GM19025 (cell line): ENCODE results near the gene GALNT10.
A peak's percentile ranks its signal among the peaks of the same experiment; 100 is the strongest.
"Not testable (repeated sequence)": the region's sequence is repeated elsewhere in the genome, so short reads cannot be mapped to it uniquely, and the experiment has no call there.

Experiments
- ATAC-seq: cut with Tn5 transposase; IDR thresholded peaks from one replicate; pipeline ENCODE4 v1.9.1; 2021; ENCODE audit warnings: mild to moderate bottlenecking, low read depth, moderate library complexity; ENCODE audit not compliant: unreplicated experiment

GALNT10 gene, protein sequence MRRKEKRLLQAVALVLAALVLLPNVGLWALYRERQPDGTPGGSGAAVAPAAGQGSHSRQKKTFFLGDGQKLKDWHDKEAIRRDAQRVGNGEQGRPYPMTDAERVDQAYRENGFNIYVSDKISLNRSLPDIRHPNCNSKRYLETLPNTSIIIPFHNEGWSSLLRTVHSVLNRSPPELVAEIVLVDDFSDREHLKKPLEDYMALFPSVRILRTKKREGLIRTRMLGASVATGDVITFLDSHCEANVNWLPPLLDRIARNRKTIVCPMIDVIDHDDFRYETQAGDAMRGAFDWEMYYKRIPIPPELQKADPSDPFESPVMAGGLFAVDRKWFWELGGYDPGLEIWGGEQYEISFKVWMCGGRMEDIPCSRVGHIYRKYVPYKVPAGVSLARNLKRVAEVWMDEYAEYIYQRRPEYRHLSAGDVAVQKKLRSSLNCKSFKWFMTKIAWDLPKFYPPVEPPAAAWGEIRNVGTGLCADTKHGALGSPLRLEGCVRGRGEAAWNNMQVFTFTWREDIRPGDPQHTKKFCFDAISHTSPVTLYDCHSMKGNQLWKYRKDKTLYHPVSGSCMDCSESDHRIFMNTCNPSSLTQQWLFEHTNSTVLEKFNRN

DNA sequence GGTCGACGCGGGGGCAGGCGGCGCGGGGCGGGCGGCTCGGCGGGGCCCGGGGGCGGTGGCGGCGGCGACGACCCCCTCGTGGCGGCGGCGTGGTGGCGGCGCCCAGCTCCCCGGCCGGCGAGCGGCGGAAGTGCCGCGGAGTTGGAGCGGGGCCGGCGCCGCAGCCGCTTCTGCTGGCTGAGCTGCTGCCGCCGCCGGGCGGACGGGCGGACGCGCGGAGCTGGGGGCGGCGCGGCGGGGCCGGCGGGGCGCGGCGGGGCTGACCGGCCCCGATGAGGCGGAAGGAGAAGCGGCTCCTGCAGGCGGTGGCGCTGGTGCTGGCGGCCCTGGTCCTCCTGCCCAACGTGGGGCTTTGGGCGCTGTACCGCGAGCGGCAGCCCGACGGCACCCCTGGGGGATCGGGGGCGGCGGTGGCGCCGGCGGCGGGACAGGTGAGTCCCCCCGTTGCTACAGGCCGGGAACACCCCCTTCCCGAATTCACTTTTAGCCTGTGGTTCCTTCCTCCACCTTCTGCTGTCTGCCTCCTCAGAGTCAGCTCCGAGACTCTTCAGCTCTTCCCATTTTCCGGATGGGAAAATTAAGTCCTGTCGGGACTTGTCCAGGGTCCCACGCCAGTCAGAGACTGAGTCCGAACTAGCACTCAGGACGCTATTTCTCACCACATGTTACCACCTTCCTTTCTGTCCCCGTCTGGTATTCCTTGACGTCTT is at the start of gene GALNT10:
Gene GALNT10, plus strand, starts transcription at position 139 of the 710 bp plus-strand sequence. Its CDS starts 134 bp downstream, at position 273.
- peak; percentile 70 for ATAC-seq

DNA sequence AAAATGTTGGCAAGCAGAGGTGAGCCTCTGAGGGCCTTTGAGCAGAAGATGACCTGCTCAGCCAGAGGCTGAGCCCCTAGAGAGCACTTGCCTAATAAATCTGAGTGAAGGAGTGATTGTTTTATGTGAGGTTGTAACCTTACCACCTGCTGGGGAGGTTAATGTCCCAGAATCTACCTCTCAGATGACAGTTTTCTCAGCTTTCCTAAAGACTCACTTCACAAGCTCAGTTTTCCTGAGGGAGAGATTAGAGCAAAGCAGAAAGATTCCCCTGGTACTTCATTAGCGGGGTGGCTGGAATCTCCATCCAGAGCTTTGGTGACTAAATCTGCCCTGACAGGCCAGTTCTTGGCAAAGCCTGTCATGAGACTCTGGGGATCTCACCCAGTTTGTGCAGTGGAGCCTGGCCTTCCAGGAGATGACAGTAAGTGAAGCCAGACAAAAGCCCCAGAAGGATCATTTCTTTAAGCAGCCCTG is 48.8 kb upstream of the GALNT10 start:
- no peak for ATAC-seq

DNA sequence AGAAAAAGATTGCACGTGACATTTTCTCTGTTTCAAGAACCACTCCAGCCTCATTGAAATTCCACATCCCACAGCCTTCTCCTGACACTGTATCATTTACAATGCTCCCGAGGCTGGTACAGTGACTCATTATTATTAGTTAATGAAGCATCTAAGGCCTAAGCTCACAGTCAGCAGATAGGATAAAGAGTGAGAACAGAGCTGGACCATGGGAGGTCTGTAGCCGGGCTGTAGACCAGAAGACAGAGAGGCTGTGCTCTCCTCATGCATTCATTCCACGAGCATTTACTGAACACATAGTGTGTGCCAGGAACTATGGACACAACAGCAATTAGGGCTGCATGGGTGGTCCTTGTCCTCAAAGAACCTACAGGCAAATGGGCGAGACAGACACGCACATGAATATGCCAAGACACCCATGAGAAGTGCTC is 47.3 kb upstream of the GALNT10 start:
- ATAC-seq: no peak

DNA sequence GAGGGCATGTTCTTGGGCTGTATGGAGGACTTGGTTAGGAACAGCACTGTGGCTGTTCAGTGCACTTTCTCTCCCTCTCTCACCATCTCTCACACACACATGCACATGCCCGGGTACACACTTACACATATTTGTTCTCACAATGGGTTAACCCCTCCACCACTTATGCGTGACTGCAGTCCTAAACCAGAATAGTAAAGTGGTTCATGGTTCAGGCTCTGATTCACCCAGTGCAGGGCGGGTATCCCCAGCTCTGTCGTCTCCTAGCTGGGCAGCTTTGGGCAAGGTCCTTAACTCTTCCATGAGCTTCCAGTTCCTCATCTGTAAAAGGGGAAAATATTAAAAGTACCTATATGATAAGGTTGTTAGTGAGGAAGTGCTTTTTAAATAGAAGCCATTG is 45.3 kb upstream of the GALNT10 start:
- no peak for ATAC-seq

DNA sequence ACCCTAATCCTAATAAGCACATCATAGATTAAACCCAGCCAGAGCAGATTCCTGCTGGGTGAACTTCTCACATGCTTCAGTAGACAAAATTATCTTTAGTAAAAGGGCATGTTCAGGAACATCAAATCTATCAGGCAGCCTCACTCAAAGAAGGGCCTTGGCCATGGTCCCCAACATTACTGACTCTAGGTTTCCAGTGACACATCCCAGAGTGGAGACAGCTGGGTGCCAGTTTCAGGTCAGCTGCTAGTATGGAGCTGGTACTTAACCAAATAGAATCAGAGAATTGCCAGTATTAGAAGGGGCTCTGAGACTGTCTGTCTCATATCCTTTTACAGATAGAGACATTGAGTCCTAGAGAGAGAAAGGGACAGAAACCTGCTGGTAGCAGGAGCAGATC is 44.1 kb upstream of the GALNT10 start:
- no peak for ATAC-seq

DNA sequence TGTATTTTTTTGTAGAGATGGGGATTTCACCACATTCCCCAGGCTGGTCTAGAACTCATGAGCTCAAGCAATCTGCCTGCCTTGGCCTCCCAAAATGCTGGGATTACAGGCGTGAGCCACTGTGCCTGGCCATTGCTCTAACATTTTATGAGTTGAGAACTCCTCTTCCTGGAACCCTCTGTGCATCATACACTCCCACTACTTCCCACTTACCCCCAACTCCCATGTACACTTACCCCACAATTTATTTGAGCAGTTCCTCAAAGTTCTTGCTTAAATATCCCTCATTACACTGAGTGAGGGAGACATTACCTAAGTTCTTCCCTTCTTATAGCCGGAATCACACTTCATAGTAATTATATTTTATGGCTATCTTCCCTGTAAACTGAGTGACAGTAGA is 42.9 kb upstream of the GALNT10 start:
- ATAC-seq: no peak

DNA sequence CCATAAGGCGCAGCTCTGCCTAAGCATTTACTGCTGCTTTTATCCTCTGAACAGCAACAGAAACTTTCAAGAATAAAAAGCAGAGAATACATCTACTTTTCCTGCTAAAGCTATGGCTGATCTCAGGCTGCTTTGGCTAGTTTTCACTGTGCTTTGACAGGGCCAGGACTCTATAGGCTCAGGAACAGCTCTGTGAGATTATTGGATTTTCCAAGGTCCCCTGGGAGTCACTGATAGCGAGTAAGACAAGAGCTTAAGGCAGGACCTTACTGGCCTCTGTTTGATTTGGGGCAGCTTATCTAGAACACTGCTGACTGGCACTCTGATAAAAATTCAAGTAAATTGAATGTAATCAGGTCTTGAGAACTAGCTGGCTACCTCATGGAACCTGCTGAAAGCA is 40.1 kb upstream of the GALNT10 start:
- not testable (repeated sequence) for ATAC-seq

DNA sequence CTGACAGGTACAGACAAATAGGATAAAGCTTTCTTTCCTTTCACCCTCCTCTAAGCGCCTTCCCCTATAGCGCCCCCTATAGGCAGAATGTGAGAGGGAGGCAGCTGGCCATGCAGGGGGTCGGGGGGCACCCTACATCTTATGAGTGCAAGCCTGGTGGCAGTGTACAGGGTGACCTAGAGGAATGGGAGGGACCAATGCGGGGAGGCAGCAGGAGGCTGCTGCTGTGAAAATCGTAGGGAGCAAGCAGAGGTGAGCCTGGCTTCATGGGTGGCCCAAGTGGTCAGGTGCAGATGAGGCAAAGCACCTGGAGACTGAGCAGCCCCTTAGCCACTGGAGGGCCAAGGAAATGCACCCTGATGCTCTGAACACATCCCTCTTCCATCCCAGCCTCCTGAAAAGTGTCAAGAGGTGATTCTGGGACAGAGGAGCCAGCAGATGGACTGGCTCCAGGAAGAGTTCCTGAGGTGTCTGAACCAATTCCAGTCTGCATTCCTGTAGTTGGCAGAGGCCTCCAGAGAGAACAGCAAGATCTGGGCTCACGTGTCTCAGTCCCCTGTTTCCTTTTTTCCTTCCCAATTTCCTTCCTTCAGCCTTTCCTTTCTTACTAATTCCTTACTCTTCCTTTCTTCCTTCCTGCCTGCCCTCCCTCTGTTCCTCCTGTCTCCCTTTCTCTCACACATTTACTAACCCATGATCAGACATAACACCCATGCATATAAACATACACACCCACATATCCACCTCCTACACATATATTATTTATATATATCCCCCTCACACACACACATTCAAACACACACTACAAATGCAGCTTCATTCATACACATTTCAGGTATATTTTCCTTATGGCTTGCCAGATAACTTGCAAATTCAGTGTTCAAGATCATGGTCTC is 32.8 kb upstream of the GALNT10 start:
- ATAC-seq: no peak

DNA sequence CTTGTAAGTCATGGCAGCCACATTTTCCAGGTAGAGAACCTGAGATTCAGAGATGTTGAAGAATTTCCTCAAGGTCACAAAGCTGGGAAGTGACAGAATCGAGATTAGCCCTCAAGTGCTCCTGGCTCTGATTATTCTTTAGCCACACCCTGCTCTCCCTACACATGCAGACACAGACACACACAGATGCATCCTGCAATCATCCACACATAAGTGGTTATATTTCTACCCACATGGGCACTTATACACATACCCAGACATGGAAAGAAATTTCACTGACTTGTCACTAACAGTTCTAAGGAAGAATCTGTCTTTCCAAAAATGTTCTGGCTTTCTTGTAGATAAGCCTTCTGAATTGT is 32.2 kb upstream of the GALNT10 start:
- ATAC-seq: no peak

DNA sequence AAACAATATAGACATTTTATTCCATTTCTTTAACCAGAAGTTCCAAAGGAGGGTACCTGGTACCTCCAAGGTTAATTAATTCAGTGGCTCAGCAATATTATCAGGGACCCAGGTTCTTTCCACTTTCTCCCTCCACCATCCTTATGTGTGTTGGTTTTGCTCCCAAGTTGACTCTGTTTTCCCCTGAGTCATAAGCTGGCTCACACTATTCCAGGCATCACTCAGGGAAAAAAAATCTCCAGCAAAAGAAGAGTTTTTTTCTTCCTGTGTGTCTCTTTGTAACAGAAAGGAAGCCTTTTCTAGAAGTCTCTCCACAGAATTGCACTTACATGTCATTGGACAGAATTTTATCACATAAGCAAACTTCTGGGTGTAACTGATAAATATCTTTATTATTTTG is 31.2 kb upstream of the GALNT10 start:
- ATAC-seq: no peak

DNA sequence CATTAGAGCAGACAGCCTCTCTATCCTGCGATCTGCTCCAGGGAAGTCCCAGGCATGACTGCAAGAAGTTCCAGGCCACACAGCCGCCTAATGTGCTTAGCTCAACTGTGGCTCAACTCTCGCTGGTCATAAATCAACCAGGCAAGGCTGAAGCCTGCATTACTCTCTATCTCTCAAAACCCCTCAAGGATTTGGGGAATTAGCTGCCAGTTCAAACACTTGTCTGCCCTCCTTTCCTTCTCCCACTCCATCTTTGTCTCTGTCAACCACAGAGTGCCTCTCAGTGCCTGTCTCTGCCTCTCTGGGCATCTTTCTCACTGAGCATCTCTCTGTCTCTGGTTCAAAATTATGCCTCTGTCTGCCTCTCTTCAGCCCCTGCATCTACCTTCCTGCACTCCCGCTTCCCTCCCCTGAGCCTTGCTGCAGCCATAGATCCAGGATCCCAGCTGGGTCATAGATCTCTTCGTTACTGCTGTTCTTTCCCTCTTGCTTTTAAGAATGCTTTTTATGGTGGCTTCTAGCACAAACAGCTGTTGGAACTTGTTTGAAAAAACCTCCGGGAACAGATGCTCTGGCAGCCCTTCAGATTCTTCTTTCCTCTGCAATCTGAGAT is 27.9 kb upstream of the GALNT10 start:
- no peak for ATAC-seq

DNA sequence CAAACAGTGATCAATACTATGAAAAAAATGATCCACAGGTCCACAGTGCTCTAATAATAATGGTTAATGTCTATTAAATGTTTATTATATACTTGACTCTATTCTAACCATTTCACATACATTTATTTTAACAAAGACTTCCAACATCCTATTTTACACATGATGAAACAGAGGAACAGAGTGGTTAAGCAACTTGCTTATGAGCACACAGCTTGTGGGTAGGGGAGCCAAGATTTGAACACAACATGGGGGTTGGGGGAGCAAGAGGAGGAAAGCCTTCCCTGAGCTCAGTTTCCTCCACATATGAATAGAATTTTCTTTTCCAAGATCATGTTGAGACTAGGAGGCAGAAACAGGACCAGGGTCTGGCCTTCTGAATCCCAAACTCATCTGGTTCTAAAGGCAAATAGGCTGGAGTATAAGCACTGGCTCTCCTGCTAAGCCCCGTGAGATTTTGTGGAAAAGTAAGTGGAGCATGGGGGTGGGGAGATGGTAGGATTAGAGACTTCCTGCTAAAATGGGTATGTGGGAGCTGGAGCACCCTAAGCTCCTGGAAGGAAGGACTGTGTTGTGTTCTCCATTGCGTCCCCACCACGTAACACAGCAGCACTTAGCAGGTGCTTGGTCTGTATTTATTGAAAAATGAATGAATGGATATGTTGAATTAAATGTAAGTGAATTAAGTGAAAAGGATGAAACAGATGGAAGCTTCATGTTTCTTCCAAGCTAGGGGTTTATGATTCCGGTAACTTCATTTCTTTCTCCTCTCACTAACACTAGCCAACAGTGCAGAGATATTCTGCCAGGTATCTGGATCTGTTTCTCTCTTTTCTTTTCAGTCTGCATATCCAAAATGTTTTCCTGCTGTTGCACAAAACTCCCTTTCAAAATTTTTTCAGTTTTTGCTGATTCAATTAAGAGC is 26.9 kb upstream of the GALNT10 start:
- no peak for ATAC-seq

DNA sequence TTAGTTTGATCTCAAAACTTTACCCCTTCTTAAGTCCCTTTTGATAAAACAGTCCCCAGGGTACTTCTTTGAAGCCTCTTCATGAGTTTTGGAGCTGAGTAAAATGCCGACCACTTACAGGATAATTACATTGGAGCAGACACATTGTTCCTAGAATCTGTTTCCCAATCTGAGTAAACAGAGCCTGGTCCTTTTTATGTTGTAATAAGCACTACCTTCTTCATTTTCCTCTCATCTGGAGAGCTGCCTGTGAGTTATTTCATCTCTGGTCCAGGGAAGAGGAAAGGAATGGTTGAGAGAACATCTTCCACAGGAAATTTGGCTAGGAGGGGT is 26.3 kb upstream of the GALNT10 start:
- no peak for ATAC-seq

DNA sequence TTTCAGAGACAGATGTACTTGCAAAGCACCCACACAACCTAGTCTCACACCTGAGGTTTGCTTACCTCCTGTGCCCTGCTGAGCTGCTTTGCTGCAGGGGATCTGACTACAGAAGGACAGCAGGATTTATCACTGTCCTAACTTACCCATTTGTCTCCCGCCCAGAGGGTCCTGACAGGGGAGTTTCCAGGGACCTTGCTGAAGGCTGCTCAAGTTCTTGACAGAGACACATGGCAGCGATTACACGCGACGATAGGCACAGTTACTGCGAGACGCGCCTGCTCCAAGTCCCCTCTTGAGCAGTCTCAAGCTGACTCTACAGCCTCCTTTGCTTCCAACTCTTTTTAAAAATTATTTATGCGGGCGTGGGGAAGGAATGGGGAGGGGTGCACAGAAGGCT is 24.6 kb upstream of the GALNT10 start:
- ATAC-seq: no peak

DNA sequence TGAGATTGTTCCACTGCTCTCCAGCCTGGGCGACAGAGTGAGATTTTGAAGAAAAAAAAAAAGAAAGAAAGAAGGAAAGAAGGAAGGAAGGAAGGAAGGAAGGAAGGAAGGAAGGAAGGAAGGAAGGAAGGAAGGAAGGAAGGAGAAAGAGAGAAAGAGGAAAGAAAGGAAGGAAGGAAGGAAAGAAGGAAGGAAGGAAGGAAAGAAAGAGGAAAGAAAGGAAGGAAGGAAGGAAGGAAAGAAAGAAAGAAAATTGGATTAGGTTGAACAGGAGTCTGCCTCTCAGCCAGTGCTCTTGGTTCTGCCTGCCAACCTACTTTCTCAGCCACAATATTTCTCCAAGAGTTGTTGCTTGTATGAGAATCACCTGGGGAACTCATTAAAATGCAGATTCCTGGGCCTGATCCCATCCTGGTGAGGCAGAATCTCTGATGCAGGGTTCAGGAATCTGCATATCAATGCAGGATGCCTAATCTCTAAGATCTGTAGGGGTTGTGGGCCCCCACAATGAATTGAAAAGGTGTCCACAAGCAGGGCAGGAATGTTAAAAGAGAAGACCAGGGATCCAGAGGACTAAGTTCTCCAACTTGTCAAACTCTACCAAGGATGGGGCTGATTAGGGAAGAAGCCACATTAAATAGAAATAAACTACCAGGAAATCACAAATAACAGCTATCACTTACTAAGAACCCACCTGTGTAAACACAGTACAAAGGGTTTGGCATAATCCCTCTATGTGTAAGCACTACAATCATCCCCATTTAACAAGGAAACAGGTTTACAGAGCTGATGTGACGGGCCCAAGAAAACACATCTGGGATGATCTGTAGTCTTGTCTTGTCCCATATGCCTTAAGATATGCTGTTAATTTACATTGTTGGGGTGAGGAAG is 23.4 kb upstream of the GALNT10 start:
- no peak for ATAC-seq

DNA sequence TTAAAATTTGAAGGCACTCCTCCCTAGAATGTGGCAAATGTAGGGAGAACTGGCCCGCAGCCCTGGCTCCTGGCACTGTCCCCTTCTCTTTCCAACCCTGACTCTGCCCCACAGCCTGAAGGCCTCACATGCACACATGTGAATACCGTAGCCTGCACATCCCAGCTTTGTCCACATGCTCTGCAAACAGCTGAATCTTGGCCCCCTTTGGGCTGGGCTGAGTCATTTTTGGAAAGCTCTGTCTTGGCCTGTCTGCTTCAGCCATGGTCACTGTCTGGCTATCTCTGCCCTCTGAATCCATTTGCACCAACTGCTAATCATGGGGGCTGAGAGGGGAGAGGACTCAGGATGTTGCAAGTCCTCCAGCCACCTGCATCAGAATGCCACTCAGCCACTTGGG is 22.1 kb upstream of the GALNT10 start:
- ATAC-seq: no peak

DNA sequence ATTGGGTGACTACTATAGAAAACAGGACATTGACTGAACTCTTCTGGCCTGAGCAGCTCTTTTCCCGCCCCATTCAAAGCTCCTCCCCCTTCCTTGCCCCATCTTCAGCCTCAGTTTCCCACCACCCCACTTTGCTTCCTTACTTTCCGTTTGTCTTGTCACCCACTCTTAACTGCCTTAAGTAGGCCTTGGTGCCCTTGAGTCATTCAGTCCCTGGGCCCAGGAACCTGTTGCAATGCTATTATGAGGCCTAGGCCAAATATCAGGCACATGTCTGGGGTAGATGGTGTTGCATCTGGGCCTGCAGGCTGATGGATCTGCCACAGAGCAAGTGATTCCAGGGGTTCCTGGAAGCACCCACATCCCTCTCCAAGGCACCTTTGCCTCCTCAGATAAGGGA is 17.7 kb upstream of the GALNT10 start:
- no peak for ATAC-seq

DNA sequence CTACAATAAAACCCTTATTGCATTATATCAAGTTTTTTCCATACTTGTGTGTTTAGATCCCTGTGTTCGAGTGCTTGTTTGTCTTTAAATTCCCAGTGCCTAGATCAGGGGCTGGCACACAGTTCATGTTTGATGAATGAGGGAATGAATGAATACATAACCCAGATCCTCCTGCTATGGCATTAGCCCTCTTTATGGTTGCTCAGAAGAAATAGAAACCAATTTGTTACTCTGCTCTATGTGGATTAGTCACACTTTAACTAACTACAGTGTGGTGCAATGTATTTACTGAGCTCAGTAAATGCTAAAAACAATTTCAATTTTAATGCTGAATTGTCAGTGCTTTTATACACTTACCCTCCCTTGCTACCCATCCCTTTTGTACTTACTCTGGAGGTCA is 16.4 kb upstream of the GALNT10 start:
- no peak for ATAC-seq
